Astrocyte (in vitro differentiated cells and primary cell): ENCODE data around the gene ZMYND8.

ENCODE experiments used
- CTCF ChIP-seq: IDR thresholded peaks from 2 replicates; pipeline ENCODE4 v1.5.1; 2011; ENCODE audit warnings: low read depth, mild to moderate bottlenecking, inconsistent platforms, low read length, moderate library complexity; ENCODE audit not compliant: insufficient read depth
- EZH2 ChIP-seq: IDR thresholded peaks from 2 replicates; pipeline ENCODE4 v1.6.1; 2012; ENCODE audit warnings: mild to moderate bottlenecking, low read length, inconsistent platforms; ENCODE audit not compliant: insufficient read depth

- no peak for TF ChIP-seq CTCF
- TF ChIP-seq EZH2: no peak
Observed at GRCh38 chr20:47320990-47321805, 35.3 kb downstream of the ZMYND8 start.
